Thyroid gland (tissue), 4 donors: ENCODE data around the gene TBC1D1. TPM values are rescaled to one million over a fixed set of nuclear protein-coding genes. Genes with fewer than 3 reads are reported as not detected.

Source experiments
- DNase-seq, 2 donors: peaks; one replicate each; pipeline ENCODE4 v3.0.0-alpha.2; 2019
- H3K27ac ChIP-seq, 3 donors: fragments of 200-600 bp; sonication (generic); 1 replicate in 2 of 3; 2 replicates in 1 of 3; pipeline ENCODE4 v1.5.1; 2016 to 2019; ENCODE audit warnings: mild to moderate bottlenecking in 1 of 3, moderate library complexity in 1 of 3
- H3K27me3 ChIP-seq: fragments of 200-600 bp; sonication (generic); one replicate; pipeline ENCODE4 v1.5.1; 2019
- H3K36me3 ChIP-seq, 2 donors: fragments of 200-600 bp; sonication (generic); one replicate each; pipeline ENCODE4 v1.5.1; 2016 to 2019
- H3K4me1 ChIP-seq, 2 donors: fragments of 200-600 bp; sonication (generic); one replicate each; pipeline ENCODE4 v1.5.1; 2017 to 2019
- H3K4me3 ChIP-seq, 3 donors: fragments of 200-600 bp; sonication (generic); replicated peaks in 1 of 3; 1 replicate in 2 of 3; 2 replicates in 1 of 3; pipeline ENCODE4 v1.5.1; 2016; ENCODE audit warnings: mild to moderate bottlenecking in 1 of 3
- H3K9me3 ChIP-seq: fragments of 200-600 bp; sonication (generic); one replicate; pipeline ENCODE4 v1.5.1; 2017
- POLR2A ChIP-seq, 2 donors: fragments of 450-650 bp; IDR thresholded peaks; one replicate each; pipeline ENCODE4 v1.6.1; 2017; ENCODE audit warnings: antibody characterized with exemption in 2 of 2, mild to moderate bottlenecking in 2 of 2, moderate library complexity in 1 of 2
- WGBS, 2 donors: methylation state at CpG; one replicate each; pipeline ENCODE4 v1.1.5; 2017; 5-methylcytosine and 5-hydroxymethylcytosine counted together
- intact Hi-C: fragments of 100-400 bp; cut with DNase I; formaldehyde crosslinking; loops from one replicate; pipeline ENCODE4 v1.15.1; 2023
- total RNA-seq, 4 donors: library from RNA; depleted of rRNA; stranded (reverse); fragments of >200 nt; gene quantifications; one replicate each; pipeline ENCODE4 v1.2.3, GENCODE V29; 2016
- TF ChIP-seq, protein P1 (sequence below), 6 experiments: fragments of 200-600 bp in 3 of 6; fragments of 450-650 bp in 3 of 6; sonication (generic) in 3 of 6; IDR thresholded peaks; one replicate each; pipeline ENCODE4 v1.5.1; 2016 to 2019; ENCODE audit warnings: antibody characterized with exemption in 6 of 6, mild to moderate bottlenecking in 2 of 6, inconsistent platforms in 1 of 6, moderate library complexity in 1 of 6

Gene TBC1D1
- total RNA-seq, 4 donors from 2014 or later, result 192 to 284 (median 230) TPM

DNA sequence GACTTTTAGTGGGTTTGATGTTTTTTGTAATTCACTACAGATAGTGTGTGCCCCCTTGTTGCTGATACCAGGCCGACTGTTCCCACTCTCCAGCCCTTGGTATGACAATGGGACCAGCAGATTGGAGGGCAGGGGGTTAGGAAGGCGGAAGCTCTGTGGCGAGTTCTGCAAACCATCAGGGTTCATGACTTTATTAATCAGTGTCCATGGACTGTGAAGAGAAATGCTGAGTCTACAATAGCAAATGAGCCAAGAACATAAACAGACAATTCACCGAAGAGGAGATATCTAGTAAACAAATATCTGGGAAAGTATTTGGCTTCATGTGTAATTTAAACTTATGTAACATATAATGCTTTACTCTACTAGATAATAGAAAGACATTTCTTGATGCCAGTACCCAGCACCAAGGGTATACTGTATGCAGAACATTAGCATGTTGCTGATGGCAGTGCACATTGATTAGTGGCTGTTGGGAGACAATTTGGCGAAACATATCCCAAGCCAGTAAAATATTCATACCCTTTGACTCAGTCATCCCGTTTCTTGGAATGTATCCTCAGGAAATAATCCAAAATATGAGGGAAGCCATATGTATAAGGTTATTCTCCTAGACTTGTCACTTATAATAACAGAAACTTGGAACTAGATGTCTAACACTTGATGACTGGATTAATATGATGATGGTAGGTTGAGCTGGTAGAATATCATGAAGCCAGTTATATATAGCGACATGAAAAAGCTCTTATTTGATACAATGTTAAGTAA, 238.8 kb downstream of the TBC1D1 start:
- H3K27ac ChIP-seq, result no peak overlapping the region
- H3K9me3 ChIP-seq, result no peaks in the 10 kb centered on the region
- no peak overlapping the region for H3K4me3 ChIP-seq
- intact Hi-C loops, result no loop called here
- peaks cover 22 to 26% of the 10 kb centered on the region in 2 donors for H3K36me3 ChIP-seq
- 84 to 89% methylated on average over 7 of the region's 7 CpGs for WGBS, 2 donors
- no peak for TF ChIP-seq POLR2A (IDR thresholded peaks at IDR 0.05)
- TF ChIP-seq, protein P1, sequence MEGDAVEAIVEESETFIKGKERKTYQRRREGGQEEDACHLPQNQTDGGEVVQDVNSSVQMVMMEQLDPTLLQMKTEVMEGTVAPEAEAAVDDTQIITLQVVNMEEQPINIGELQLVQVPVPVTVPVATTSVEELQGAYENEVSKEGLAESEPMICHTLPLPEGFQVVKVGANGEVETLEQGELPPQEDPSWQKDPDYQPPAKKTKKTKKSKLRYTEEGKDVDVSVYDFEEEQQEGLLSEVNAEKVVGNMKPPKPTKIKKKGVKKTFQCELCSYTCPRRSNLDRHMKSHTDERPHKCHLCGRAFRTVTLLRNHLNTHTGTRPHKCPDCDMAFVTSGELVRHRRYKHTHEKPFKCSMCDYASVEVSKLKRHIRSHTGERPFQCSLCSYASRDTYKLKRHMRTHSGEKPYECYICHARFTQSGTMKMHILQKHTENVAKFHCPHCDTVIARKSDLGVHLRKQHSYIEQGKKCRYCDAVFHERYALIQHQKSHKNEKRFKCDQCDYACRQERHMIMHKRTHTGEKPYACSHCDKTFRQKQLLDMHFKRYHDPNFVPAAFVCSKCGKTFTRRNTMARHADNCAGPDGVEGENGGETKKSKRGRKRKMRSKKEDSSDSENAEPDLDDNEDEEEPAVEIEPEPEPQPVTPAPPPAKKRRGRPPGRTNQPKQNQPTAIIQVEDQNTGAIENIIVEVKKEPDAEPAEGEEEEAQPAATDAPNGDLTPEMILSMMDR (IDR thresholded peaks at IDR 0.05), result no peak
- H3K27me3 ChIP-seq, result no peaks in the 10 kb centered on the region
- no peak for DNase-seq
- peaks cover 0 to 4% of the 10 kb centered on the region in 2 donors for H3K4me1 ChIP-seq

DNA sequence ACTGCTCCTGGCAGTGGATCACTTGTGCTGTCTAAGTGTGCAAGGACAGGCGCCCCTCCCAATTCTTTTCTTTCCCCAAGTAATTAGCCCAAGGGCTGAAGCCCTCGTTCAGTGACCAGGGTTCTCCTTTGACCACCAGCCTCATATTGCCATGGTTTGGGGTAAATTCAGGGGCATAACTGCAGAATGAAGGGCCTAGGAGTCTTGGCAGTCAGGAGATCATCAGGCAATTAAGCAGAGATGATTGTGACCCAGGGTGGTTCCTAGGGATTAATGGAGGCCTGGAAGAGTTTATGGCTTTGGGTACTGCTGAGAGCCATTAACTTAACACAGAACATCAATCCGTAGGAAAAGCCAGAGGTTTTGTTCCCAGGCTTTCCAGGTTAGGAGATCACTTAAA, 240.0 kb downstream of the TBC1D1 start:
- H3K4me1 ChIP-seq, result peaks cover 0 to 4% of the 10 kb centered on the region in 2 donors
- TF ChIP-seq, protein P1 (IDR thresholded peaks at IDR 0.05), result no peak
- TF ChIP-seq POLR2A (IDR thresholded peaks at IDR 0.05), result no peak
- intact Hi-C loops, result no loop called here

DNA sequence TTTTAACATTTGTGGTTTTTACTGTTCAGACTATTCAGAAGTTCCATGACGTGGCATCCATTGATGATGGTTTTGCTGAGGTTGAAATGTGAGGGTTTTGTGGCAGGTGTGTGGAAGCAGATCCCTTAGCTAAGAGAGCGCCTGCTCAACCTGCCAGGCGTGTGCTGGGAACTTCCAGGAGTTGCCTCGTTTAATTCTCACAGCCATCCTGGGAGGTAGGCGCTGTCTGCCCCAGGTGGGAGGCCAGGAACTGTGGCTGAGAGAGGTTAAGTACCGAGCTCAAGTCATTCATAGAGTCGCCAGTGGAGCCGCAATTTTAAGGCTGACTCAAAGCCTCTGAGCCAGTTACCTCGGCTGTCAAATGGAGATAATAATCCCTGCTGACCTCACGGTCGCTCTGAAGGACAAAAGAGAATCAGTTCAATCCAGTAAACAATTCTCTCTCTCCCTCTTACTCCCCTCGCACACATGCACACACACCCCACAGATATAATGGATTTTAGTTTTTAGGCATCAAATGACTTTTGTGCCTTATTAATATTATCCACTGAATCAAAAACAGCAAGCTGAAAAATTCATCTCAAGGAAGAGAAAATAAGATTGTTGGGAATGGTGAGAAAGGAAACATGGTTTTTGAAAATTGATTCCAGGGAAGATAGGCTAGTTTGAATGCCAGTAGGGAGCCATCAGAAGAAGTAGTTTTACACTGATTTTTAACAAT, 240.6 kb downstream of the TBC1D1 start:
- Histone ChIP-seq H3K4me1 (peaks cover 0 to 4% of the 10 kb centered on the region in 2 donors), H3K27me3 (no peaks in the 10 kb centered on the region), H3K4me3 (no peak overlapping the region), H3K27ac (no peak overlapping the region), H3K36me3 (peaks cover 15 to 26% of the 10 kb centered on the region in 2 donors), H3K9me3 (no peaks in the 10 kb centered on the region)
- DNase-seq, result no peak
- WGBS, 2 donors, result 77 to 85% methylated on average over 12 of the region's 12 CpGs
- intact Hi-C loops, result no loop called here
- TF ChIP-seq, protein P1 (IDR thresholded peaks at IDR 0.05), result no peak
- no peak for TF ChIP-seq POLR2A (IDR thresholded peaks at IDR 0.05)

More for the DNA sequence above, 240.0 kb downstream of the TBC1D1 start:
- H3K36me3 ChIP-seq, result peaks cover 16 to 30% of the 10 kb centered on the region in 2 donors
- no peak overlapping the region for H3K27ac ChIP-seq
- no peak for DNase-seq
- H3K4me3 ChIP-seq, result no peak overlapping the region
- 77 to 80% methylated on average over 3 of the region's 3 CpGs for WGBS, 2 donors
- no peaks in the 10 kb centered on the region for H3K9me3 ChIP-seq
- no peaks in the 10 kb centered on the region for H3K27me3 ChIP-seq

DNA sequence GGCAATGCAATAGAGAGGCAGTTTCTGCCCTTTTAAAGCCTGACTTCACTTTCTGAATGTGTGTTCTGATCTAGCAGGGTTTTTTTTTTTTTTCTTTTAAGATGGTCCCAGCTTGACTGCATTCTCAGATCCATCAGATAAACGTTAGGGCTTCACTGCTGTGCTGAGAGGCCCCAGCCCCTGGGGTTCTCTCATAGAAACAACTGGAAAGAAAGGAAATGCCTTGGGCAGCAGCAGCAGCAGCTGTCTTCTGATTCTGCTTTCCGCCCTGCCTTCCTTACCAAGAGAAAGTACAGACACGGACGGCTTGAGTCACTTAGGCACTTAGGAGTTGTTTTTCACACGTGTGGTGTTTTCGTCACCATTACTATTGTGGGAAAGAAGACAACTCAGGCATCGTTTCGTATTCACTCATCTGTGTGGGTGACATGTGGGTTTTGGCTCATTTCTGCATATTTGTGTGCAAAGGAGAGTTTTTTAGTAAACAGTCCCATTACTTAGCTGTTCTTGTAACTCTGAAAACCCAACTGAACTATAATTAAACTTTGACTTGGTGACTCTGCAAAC, 241.3 kb downstream of the TBC1D1 start:
- Histone ChIP-seq H3K9me3 (no peaks in the 10 kb centered on the region), H3K27me3 (no peaks in the 10 kb centered on the region), H3K27ac (no peak overlapping the region), H3K4me1 (peaks cover 0 to 4% of the 10 kb centered on the region in 2 donors), H3K4me3 (no peak overlapping the region), H3K36me3 (peaks cover 15 to 33% of the 10 kb centered on the region in 2 donors)
- intact Hi-C loops, result no loop called here
- no peak for DNase-seq
- WGBS, 2 donors, result 56 to 68% methylated on average over 8 of the region's 8 CpGs
- no peak for TF ChIP-seq POLR2A (IDR thresholded peaks at IDR 0.05)
- TF ChIP-seq, protein P1 (IDR thresholded peaks at IDR 0.05), result no peak
